Fibroblast of pulmonary artery (primary cell): Measurements from ENCODE around the gene COL5A1.

Experiments used
- DNase-seq: peaks from one replicate; pipeline ENCODE4 v3.0.0-alpha.2; 2010; ENCODE audit warnings: low read depth
- H3K4me3 ChIP-seq: replicated peaks from 2 replicates; pipeline ENCODE4 v1.5.1; 2011; ENCODE audit warnings: low read depth, mild to moderate bottlenecking, control low read depth, low read length, moderate library complexity
- CTCF ChIP-seq: IDR thresholded peaks from 2 replicates; pipeline ENCODE4 v1.5.1; 2011; ENCODE audit warnings: mild to moderate bottlenecking, control low read depth, low read length, inconsistent platforms; ENCODE audit errors: missing control alignments

COL5A1 gene

GRCh38 chr9:134659688-134660131 is 18.1 kb downstream of the COL5A1 start:
- no peak for TF ChIP-seq CTCF
- no peak overlapping the region for H3K4me3 ChIP-seq
- no peak for DNase-seq

- DNase-seq: peak; percentile 38
- no peak overlapping the region for H3K4me3 ChIP-seq
- peak; percentile 80 for TF ChIP-seq CTCF
Observed at GRCh38 chr9:134660407-134660806, 18.8 kb downstream of the COL5A1 start.

- H3K4me3 ChIP-seq: no peak overlapping the region
- TF ChIP-seq CTCF: no peak
- no peak for DNase-seq
Observed at GRCh38 chr9:134661299-134661698, 19.7 kb downstream of the COL5A1 start.

GRCh38 chr9:134661791-134662142 is 20.2 kb downstream of the COL5A1 start:
- H3K4me3 ChIP-seq: no peak overlapping the region
- no peak for TF ChIP-seq CTCF

GRCh38 chr9:134662143-134662876 is 20.7 kb downstream of the COL5A1 start:
- TF ChIP-seq CTCF: no peak
- DNase-seq: peak; percentile 91
- no peak overlapping the region for H3K4me3 ChIP-seq

More at GRCh38 chr9:134661791-134662142, 20.2 kb downstream of the COL5A1 start:
- peak; percentile 79 for DNase-seq

- DNase-seq: no peak
- H3K4me3 ChIP-seq: no peak overlapping the region
- TF ChIP-seq CTCF: no peak
Observed at GRCh38 chr9:134663084-134663483, 21.5 kb downstream of the COL5A1 start.
